ENCODE data around the gene TTC7B.

TTC7B gene

GRCh38 chr14:90560558-90560957 is 255.7 kb downstream of the TTC7B start:
- DNase-seq (ENCODE audit: low read depth) = no peak
- no peak for TF ChIP-seq MAX (IDR thresholded peaks at IDR 0.05; ENCODE audit: low read depth, low read length)
- TF ChIP-seq MYC (IDR thresholded peaks at IDR 0.05; ENCODE audit: low read depth, low read length) = no peak
- TF ChIP-seq, protein P1, sequence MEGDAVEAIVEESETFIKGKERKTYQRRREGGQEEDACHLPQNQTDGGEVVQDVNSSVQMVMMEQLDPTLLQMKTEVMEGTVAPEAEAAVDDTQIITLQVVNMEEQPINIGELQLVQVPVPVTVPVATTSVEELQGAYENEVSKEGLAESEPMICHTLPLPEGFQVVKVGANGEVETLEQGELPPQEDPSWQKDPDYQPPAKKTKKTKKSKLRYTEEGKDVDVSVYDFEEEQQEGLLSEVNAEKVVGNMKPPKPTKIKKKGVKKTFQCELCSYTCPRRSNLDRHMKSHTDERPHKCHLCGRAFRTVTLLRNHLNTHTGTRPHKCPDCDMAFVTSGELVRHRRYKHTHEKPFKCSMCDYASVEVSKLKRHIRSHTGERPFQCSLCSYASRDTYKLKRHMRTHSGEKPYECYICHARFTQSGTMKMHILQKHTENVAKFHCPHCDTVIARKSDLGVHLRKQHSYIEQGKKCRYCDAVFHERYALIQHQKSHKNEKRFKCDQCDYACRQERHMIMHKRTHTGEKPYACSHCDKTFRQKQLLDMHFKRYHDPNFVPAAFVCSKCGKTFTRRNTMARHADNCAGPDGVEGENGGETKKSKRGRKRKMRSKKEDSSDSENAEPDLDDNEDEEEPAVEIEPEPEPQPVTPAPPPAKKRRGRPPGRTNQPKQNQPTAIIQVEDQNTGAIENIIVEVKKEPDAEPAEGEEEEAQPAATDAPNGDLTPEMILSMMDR (IDR thresholded peaks at IDR 0.05; ENCODE audit: low read depth, low read length) = no peak
- H3K4me3 ChIP-seq (ENCODE audit: low read depth, low read length) = no peak overlapping the region

- TF ChIP-seq POLR2A (IDR thresholded peaks at IDR 0.05; ENCODE audit: extremely low read depth, insufficient read length) (no peak), MAX (IDR thresholded peaks at IDR 0.05; ENCODE audit: low read depth, low read length) (no peak), MYC (IDR thresholded peaks at IDR 0.05; ENCODE audit: low read depth, low read length) (no peak)
- TF ChIP-seq, protein P1 (IDR thresholded peaks at IDR 0.05; ENCODE audit: low read depth, low read length) = no peak
- no peak overlapping the region for H3K4me3 ChIP-seq (ENCODE audit: low read depth, low read length)
- DNase-seq (ENCODE audit: low read depth) = no peak
Observed at GRCh38 chr14:90559811-90560492, 256.3 kb downstream of the TTC7B start.

DNA sequence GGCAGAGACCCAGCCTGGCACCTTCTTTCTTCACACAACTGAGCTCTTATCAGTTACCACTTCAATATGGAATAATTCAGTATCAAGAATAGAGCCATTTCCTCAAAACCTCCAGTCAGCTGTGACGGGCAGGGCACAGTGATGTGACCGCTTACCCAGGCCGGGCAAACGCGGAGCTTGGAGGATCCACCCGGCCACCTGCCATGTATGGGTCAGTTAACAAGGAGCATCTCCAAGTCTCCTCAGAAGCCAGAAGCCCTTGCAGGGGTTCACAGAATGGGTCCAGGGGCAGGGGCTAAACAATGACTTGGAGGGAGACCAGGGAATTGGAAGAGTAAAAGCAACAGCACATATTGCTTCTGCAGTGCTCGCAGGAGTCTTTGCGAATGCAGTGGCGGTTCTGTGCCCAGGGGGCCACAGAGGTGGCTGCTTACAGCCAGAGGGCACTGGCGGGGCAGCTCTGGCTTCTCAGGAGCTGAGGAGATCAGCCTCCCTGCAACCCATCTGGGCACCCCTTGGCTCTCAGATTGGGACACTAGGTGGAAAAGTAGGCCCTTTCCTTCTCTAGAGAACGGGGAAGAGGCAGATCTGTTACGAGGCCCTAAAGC is 257.1 kb downstream of the TTC7B start:
- no peak overlapping the region for H3K4me3 ChIP-seq (ENCODE audit: low read depth, low read length)
- TF ChIP-seq, protein P1 (IDR thresholded peaks at IDR 0.05; ENCODE audit: low read depth, low read length) = no peak
- TF ChIP-seq MAX (IDR thresholded peaks at IDR 0.05; ENCODE audit: low read depth, low read length) (no peak), MYC (IDR thresholded peaks at IDR 0.05; ENCODE audit: low read depth, low read length) (no peak), POLR2A (IDR thresholded peaks at IDR 0.05; ENCODE audit: extremely low read depth, insufficient read length) (no peak)
- DNase-seq (ENCODE audit: low read depth) = no peak

- TF ChIP-seq, protein P1 (IDR thresholded peaks at IDR 0.05; ENCODE audit: low read depth, low read length) = no peak
- no peak for TF ChIP-seq MAX (IDR thresholded peaks at IDR 0.05; ENCODE audit: low read depth, low read length)
- TF ChIP-seq MYC (IDR thresholded peaks at IDR 0.05; ENCODE audit: low read depth, low read length) = no peak
- TF ChIP-seq POLR2A (IDR thresholded peaks at IDR 0.05; ENCODE audit: extremely low read depth, insufficient read length) = no peak
- no peak for DNase-seq (ENCODE audit: low read depth)
- H3K4me3 ChIP-seq (ENCODE audit: low read depth, low read length) = no peak overlapping the region
Observed at GRCh38 chr14:90558041-90558982, 257.9 kb downstream of the TTC7B start.

GRCh38 chr14:90557516-90557915 is 258.7 kb downstream of the TTC7B start:
- no peak for DNase-seq (ENCODE audit: low read depth)
- TF ChIP-seq POLR2A (IDR thresholded peaks at IDR 0.05; ENCODE audit: extremely low read depth, insufficient read length) = no peak
- no peak for TF ChIP-seq MAX (IDR thresholded peaks at IDR 0.05; ENCODE audit: low read depth, low read length)
- TF ChIP-seq MYC (IDR thresholded peaks at IDR 0.05; ENCODE audit: low read depth, low read length) = no peak
- TF ChIP-seq, protein P1 (IDR thresholded peaks at IDR 0.05; ENCODE audit: low read depth, low read length) = no peak
- no peak overlapping the region for H3K4me3 ChIP-seq (ENCODE audit: low read depth, low read length)

Data from NB4 (cell line).